Neuron (in vitro differentiated cells): ENCODE data around the gene CFAP92.

Source experiments
- H2AFZ ChIP-seq: one replicate; pipeline ENCODE4 v1.6.1; 2013; ENCODE audit warnings: low read depth, mild to moderate bottlenecking, inconsistent platforms, low read length, moderate library complexity
- H3K27me3 ChIP-seq: one replicate; pipeline ENCODE4 v1.6.1; 2013; ENCODE audit warnings: low read length; ENCODE audit not compliant: insufficient read depth
- H3K36me3 ChIP-seq: one replicate; pipeline ENCODE4 v1.6.1; 2013; ENCODE audit warnings: low read length; ENCODE audit not compliant: insufficient read depth
- H3K4me1 ChIP-seq: one replicate; pipeline ENCODE4 v1.6.1; 2013; ENCODE audit warnings: low read length; ENCODE audit not compliant: insufficient read depth
- H3K4me3 ChIP-seq: 2 replicates; pipeline ENCODE4 v1.5.1; 2013; ENCODE audit warnings: mild to moderate bottlenecking, low read length, moderate library complexity
- H3K9me3 ChIP-seq: one replicate; pipeline ENCODE4 v1.6.1; 2013; ENCODE audit warnings: low read length

The CFAP92 gene

DNA sequence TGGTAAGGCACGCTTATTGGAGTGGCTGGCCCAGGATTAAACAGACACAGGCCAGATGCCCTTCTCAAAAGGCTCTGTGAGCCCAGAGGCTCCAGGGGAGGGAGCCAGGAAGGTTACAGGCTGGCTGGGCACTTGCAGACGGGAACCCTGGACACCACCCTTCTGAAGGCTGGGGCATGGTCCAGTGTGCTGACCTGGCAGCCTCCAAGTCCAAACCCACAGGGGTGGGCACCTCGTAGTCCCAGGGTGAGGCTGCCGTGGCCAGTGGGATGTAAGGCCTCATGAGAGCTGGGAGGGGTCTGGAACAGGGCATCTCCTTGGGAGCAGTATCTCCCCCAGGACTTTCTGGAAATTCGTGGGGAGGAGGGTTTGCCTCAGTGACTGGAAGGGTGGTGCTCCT is 26.8 kb upstream of the CFAP92 start:
- Histone ChIP-seq H2AFZ (no peak overlapping the region), H3K4me1 (no peaks in the 10 kb centered on the region), H3K36me3 (peaks cover 32% of the 10 kb centered on the region), H3K27me3 (no peaks in the 10 kb centered on the region), H3K9me3 (peaks cover 2% of the 10 kb centered on the region), H3K4me3 (no peak overlapping the region)

DNA sequence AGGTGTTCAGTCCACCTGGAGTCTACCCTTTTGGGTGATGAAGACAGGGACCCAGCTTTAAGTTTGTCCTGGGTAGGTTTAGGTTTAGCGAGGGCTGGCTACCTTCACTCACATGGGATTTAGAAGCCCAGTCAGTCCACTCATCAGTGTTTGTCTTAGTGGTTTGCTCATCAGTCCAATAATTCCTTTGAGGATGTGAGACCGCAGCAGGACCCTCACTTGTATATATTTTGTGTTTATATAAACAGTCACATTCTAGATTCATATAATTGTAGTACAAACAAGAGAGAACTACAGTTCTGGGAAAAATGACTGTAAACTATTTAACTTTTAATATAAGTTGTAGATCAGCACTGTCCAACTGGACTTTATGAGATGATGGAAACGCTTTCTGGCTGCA is 25.4 kb upstream of the CFAP92 start:
- H3K36me3 ChIP-seq, result peaks cover 45% of the 10 kb centered on the region

DNA sequence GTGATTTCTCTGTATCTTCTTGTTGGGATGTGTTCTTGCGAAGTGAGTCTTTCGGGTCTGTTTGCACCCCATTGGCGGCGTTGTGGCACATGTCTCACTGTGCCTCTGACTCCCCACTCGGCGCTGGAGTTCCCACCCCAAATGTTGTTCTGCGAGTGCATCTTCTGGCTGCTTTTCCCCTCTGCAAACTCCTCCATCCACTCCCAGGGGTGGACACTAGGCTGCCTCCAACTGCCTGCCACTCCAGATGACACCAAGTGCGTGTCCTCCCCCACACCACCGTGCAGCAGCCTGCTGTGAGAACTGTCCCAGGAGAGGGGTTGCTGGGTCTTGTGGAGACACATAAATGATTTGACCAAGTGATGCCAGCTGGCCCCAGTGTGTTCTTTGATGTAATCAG is 24.9 kb upstream of the CFAP92 start:
- no peaks in the 10 kb centered on the region for H3K27me3 ChIP-seq
- H3K36me3 ChIP-seq, result peaks cover 49% of the 10 kb centered on the region
- H2AFZ ChIP-seq, result no peak overlapping the region
- peaks cover 2% of the 10 kb centered on the region for H3K9me3 ChIP-seq
- H3K4me3 ChIP-seq, result no peak overlapping the region
- no peaks in the 10 kb centered on the region for H3K4me1 ChIP-seq

More for the DNA sequence above, 25.4 kb upstream of the CFAP92 start:
- Histone ChIP-seq H3K9me3 (peaks cover 2% of the 10 kb centered on the region), H2AFZ (no peak overlapping the region), H3K4me3 (no peak overlapping the region), H3K4me1 (no peaks in the 10 kb centered on the region), H3K27me3 (no peaks in the 10 kb centered on the region)

DNA sequence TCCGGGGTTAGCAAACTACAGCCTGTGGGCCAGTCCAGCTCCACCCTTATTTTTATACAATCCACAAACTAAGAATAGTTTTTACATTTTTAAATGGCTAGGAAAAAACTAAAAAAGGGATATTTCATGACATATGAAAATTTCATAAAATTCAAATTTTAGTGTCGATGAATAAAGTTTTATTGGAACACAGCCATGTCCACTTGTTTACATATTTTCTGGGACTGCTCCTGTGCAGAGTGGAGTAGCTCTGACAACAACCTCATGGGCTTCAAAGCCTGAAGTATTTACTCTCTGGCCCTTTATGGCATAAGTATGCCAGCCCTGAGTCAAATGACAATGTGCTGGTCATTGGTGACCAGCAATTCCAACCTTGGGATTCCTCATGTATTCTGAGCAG is 24.4 kb upstream of the CFAP92 start:
- Histone ChIP-seq H3K4me3 (no peak overlapping the region), H3K4me1 (no peaks in the 10 kb centered on the region), H3K9me3 (peaks cover 2% of the 10 kb centered on the region), H3K36me3 (peaks cover 54% of the 10 kb centered on the region), H2AFZ (no peak overlapping the region), H3K27me3 (no peaks in the 10 kb centered on the region)

DNA sequence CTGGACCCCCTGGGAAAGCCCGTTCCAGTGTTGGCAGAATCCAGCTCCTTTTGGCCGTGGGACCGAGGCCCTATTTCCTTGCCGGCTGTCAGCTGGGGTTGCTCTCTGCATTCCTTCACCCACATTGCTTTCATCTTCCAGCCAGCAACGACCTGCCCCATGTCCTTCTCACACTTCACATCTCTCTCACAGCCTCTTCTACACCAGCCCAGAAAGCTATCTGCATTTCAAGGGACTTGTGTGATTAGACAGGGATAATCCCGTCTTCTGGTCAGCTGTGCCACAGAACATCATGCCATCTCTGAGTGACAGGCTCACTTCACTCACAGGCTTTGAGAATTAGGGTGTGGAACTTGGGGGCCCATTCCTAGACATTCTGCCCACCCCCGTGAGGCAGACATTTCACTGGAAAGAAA is 23.6 kb upstream of the CFAP92 start:
- peaks cover 2% of the 10 kb centered on the region for H3K9me3 ChIP-seq
- H3K27me3 ChIP-seq, result no peaks in the 10 kb centered on the region
- no peak overlapping the region for H2AFZ ChIP-seq
- H3K4me1 ChIP-seq, result no peaks in the 10 kb centered on the region
- peaks cover 61% of the 10 kb centered on the region for H3K36me3 ChIP-seq
- no peak overlapping the region for H3K4me3 ChIP-seq

DNA sequence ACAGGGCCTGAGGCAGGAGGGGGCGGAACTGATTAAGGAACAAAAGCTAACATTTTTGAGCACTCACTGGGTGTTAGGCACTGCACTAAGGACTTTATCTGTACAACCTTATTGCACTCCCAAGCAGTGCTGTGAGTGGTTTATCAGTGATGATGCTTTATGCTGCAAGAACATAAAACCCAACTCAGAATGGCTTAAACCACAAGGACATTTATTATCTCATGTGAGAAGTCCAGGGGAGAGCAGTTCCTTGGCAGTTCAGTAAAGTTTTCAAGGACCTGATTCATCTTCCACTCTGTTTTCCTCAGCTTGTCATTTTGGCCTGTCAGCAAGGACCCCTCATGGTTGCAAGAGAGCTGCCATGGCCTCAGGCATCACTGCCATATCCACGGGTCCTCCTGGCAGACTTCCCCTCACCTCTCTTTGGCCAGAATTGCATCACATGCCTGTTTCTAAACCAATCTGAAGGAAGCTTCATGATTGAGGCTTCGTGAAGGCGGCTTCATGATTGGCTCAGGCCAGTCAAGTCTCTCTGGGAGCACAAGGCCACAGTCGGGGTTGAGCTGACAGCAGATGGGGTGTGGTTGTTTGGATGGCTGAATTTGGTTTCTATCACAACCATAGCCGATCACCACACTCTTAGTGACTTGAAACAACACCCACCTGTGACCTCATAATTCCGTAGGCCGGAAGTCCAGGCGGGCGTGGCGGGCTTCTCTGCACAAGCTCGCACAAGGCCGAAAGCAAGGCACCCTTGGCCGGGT is 23.0 kb upstream of the CFAP92 start:
- no peaks in the 10 kb centered on the region for H3K4me1 ChIP-seq
- no peak overlapping the region for H2AFZ ChIP-seq
- H3K36me3 ChIP-seq, result peaks cover 67% of the 10 kb centered on the region
- no peaks in the 10 kb centered on the region for H3K9me3 ChIP-seq
- no peak overlapping the region for H3K4me3 ChIP-seq
- H3K27me3 ChIP-seq, result no peaks in the 10 kb centered on the region

DNA sequence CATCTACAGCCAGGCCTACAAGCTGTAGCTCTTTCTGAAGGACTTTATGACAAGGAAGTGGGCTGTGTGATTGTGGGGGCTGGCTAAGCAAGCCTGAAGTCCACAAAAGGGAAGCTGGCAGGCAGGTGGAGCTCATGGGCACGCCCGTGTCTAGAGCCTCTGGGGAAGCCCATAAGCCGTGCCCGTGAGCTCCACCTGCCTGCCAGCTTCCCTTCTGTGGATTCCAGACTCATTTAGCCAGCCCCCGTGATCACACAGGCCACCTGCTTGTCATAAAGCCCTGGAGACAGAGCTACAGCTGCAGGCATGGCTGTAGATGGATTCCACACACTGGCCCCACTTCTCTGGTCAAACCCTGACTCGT is 22.5 kb upstream of the CFAP92 start:
- no peaks in the 10 kb centered on the region for H3K27me3 ChIP-seq
- H2AFZ ChIP-seq, result no peak overlapping the region
- no peak overlapping the region for H3K4me3 ChIP-seq
- no peaks in the 10 kb centered on the region for H3K9me3 ChIP-seq
- H3K4me1 ChIP-seq, result no peaks in the 10 kb centered on the region
- H3K36me3 ChIP-seq, result peaks cover 67% of the 10 kb centered on the region

DNA sequence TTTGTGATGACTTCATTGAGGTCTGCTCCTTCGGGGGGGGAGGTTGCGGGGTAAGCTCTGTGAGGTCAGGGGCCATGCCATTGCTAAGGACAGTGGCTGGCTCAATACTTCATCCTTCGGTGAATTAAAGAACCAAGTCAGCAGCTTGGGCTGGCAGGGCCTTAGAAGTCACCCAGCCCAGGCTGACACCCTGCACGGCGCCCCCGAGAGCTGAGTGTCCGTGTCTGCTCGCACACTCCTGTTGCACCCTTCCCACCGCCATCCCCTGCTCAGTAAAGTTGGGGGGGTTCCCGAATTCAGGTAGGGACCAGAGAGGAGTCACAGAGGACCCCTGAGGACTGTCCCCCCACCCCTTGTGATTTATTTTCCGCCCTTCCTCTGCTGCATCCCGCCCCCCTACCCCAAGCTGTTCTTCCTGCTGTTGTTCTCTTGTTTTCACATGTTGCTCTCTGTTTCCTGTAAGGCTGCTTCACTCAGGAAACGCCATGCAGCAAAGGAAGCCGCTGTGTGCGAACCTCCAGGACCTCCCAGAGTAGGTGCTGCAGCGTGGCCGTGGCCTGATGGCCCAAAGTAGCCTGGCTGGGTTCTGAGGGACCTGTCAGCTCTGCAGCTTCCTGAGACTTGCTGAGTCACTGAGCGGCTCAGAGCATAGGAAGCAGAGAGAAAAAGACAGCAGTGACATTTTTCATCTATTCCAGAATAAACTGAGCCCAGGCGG is 21.7 kb upstream of the CFAP92 start:
- H3K36me3 ChIP-seq, result peaks cover 65% of the 10 kb centered on the region
- no peak overlapping the region for H3K4me3 ChIP-seq
- peaks cover 5% of the 10 kb centered on the region for H3K4me1 ChIP-seq
- H3K9me3 ChIP-seq, result no peaks in the 10 kb centered on the region
- no peaks in the 10 kb centered on the region for H3K27me3 ChIP-seq
- no peak overlapping the region for H2AFZ ChIP-seq

DNA sequence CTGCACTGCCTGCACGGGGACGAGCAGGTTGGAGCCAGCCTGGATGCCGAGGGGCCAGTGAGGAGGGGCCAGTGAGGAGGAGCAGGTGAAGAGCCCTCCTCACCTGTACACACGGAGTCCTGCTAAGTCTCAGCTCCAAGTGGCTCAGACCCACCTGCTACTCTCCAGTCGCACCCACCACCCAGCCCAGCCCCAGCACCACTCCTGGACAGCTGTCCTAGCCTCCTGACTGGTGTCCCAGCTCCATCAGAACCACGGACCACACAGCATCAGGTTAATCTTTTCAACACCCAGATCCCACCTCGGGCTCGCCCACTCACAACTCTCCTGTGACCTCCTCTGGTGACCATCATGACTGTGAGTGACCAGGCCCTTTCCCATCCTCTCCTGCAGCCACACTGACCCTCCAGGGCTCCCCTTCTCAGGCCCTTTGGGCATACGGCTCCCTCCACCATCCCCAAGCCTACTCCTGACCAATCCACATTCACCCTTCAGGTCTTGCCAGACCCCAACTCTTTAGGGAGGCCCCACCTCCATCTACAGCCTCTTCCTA is 21.0 kb upstream of the CFAP92 start:
- Histone ChIP-seq H3K4me3 (no peak overlapping the region), H2AFZ (no peak overlapping the region), H3K4me1 (peaks cover 10% of the 10 kb centered on the region), H3K9me3 (no peaks in the 10 kb centered on the region), H3K36me3 (peaks cover 65% of the 10 kb centered on the region), H3K27me3 (no peaks in the 10 kb centered on the region)

DNA sequence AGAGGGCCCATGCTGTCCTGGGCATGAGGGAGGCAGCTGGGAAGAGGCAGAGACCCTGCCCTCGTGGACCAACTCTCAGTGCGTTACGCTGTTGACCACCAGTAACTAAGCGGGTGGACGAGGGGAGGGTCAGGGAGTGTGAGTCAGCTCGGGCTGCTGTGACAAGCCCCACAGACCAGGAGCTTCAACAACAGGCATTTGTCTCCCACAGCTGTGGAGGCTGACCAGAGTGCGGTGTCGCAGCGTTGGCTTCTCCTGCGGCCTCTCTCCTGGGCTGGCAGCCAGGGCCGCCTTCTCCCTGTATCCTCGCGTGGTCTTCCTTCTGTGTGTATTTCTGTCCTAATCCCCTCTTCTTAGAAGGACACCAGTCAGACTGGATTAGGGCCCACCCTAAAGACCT is 20.3 kb upstream of the CFAP92 start:
- no peaks in the 10 kb centered on the region for H3K9me3 ChIP-seq
- no peaks in the 10 kb centered on the region for H3K27me3 ChIP-seq
- H3K4me1 ChIP-seq, result peaks cover 14% of the 10 kb centered on the region
- no peak overlapping the region for H2AFZ ChIP-seq
- no peak overlapping the region for H3K4me3 ChIP-seq
- peaks cover 65% of the 10 kb centered on the region for H3K36me3 ChIP-seq

DNA sequence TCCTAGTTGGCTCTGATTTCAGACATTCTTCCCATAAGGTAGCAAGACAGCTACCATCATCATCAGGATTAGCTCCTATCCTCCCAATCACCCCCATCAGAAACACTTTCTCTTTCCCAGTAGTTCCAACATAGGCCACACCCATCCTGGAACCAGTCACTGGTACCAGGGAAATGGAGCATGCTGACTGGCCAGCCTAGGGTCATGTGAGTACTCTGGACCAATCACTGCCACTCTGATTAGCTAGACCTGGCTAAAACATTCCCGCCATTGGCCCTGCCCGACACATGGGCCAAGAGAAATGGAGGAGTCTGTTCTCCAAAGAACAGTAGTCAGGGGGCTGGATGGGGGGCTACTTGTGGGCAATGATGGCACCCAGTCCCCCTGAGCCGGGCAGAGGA is 19.6 kb upstream of the CFAP92 start:
- H3K36me3 ChIP-seq, result peaks cover 66% of the 10 kb centered on the region
- H2AFZ ChIP-seq, result no peak overlapping the region
- no peaks in the 10 kb centered on the region for H3K9me3 ChIP-seq
- H3K4me3 ChIP-seq, result no peak overlapping the region
- H3K4me1 ChIP-seq, result peaks cover 14% of the 10 kb centered on the region
- H3K27me3 ChIP-seq, result no peaks in the 10 kb centered on the region

DNA sequence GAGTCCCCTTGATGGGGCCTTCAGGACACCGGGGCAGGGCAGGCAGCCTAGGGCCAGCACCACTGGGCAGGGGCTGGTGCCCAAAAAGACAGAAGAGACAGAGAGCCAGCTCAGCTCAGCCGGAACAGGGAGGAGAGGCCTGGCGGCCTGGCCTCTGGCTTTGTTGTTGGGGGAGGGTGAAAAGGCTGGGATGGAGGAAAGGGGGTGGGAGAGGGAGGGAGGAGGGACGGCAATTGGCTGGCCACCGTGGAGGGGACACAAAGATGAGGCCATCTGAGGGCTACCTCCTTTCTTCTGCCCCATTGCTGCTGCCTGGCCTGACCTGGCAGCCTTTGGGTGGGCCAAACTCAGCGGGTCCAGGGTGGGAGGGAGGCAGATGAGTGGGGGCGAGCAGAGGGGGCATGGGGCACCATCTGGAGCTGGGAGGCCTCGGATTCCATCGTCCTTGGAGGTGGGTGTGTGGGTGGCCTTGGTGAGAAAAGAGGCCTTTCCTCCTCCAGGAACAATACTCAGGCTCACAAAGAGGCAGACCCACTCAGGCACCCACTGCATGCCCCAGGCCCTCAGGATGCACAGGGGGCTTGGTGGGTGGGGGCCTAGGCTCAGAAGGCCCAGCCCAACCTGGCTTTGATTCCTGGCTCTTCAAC is 16.6 kb upstream of the CFAP92 start:
- no peak overlapping the region for H2AFZ ChIP-seq
- peaks cover 14% of the 10 kb centered on the region for H3K4me1 ChIP-seq
- H3K27me3 ChIP-seq, result no peaks in the 10 kb centered on the region
- H3K4me3 ChIP-seq, result no peak overlapping the region
- no peaks in the 10 kb centered on the region for H3K9me3 ChIP-seq
- H3K36me3 ChIP-seq, result peaks cover 66% of the 10 kb centered on the region

DNA sequence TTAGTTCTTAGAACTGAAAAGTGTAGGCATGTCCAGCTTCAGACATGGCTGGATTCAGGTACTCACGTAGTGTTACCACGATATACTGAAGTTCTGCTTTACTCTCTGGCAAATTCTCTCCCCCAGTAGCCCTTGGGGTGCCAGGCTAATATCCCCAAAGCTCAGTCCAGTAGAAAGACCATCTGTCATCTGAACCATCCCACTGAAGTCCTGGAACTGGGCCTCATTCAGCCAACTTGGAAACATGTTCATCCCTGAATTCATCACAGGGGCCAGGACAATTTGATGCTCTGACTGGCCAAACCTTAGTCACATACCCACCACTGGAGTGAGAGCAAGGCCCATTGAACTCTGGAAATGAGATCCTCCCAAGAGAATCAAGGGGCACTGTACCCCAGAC is 15.4 kb upstream of the CFAP92 start:
- peaks cover 65% of the 10 kb centered on the region for H3K36me3 ChIP-seq
- no peak overlapping the region for H2AFZ ChIP-seq
- H3K9me3 ChIP-seq, result no peaks in the 10 kb centered on the region
- H3K27me3 ChIP-seq, result no peaks in the 10 kb centered on the region
- no peak overlapping the region for H3K4me3 ChIP-seq
- H3K4me1 ChIP-seq, result peaks cover 23% of the 10 kb centered on the region
